ENCODE results near the gene MTA2. TPM values are rescaled to one million over a fixed set of nuclear protein-coding genes. Genes with fewer than 3 reads are reported as not detected.

MTA2 gene
- total and polyA plus RNA-seq, 11 donors: 18.4 to 55.3 (median 33.7) TPM

DNA sequence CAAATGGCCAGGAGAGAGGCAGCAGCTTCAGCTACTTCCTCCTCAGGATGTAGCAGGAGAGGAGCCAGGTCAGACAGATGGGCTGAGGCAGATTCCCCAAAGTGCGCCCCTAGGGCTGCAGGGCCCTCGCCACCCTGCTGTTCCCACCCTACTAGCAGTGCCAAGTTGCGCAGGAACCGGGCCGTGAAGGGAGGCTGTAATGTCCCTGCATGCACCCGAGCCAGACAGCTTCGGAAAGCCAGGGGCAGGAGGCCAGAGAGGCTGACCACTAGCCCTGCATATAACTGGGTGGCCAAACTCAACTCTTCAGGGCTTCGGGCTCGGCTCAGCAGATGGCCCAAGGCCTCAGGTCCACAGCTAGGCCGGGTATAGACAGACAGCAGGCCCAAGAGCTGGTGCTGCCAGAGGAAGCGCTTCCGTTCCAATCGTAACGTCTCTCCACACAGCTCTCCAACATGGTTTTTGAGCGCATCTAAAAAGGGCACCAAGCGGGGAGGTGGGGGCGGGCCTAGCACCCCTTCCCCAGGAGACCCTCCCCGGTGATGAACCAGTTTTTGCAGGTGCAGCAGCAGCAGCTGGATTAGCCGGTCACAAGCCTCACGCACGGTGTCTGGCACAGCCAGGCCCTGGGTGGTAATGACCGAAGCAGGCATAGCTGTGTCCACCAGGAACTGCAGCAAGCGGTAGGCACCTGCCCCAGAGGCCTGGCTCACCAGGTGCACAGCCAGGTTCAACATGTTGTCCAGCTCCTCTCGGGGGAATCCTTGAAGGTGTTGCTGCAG, 46.7 kb upstream of the MTA2 start:
- TF ChIP-seq POLR2A (IDR thresholded peaks at IDR 0.05): no peak
- TF ChIP-seq, protein P1, sequence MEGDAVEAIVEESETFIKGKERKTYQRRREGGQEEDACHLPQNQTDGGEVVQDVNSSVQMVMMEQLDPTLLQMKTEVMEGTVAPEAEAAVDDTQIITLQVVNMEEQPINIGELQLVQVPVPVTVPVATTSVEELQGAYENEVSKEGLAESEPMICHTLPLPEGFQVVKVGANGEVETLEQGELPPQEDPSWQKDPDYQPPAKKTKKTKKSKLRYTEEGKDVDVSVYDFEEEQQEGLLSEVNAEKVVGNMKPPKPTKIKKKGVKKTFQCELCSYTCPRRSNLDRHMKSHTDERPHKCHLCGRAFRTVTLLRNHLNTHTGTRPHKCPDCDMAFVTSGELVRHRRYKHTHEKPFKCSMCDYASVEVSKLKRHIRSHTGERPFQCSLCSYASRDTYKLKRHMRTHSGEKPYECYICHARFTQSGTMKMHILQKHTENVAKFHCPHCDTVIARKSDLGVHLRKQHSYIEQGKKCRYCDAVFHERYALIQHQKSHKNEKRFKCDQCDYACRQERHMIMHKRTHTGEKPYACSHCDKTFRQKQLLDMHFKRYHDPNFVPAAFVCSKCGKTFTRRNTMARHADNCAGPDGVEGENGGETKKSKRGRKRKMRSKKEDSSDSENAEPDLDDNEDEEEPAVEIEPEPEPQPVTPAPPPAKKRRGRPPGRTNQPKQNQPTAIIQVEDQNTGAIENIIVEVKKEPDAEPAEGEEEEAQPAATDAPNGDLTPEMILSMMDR (IDR thresholded peaks at IDR 0.05): no peak
- Histone ChIP-seq H3K27me3 (no peaks in the 10 kb centered on the region), H3K4me1 (peaks cover 0 to 45% (median 34%) of the 10 kb centered on the region in 12 donors), H3K27ac (no peak overlapping the region), H3K9me3 (no peaks in the 10 kb centered on the region), H3K36me3 (peaks cover 0 to 40% (median 34%) of the 10 kb centered on the region in 9 donors), H3K4me3 (no peak overlapping the region)
- DNase-seq (peak in 1 of 5 donors; percentile 29), ATAC-seq (no peak)
- 91 to 93% (median 92%) methylated on average over 20 to 24 of the region's 24 CpGs for WGBS, 4 donors
- intact Hi-C loops (cut with DNase I): loop anchor here in 3 of 10 donors (5.0 kb wide), 1 partner anchor 36 kb away; the partner anchor contains the start of genes EML3 (in 3 of the 3) and ROM1 (in 3 of the 3)

- H3K4me1 ChIP-seq: peaks cover 0 to 45% (median 33%) of the 10 kb centered on the region in 12 donors
- intact Hi-C loops (cut with DNase I): loop anchor here in 4 of 10 donors (2.0 to 5.0 kb wide), 2 partner anchors 17 to 35 kb away; partner anchors contain the start of genes EML3 (in 3 of the 4), ROM1 (in 3 of the 4), C11orf98 (in 1 of the 4) and CSKMT (in 1 of the 4)
Measured at GRCh38 chr11:62647609-62648005, 45.9 kb upstream of the MTA2 start.

DNA sequence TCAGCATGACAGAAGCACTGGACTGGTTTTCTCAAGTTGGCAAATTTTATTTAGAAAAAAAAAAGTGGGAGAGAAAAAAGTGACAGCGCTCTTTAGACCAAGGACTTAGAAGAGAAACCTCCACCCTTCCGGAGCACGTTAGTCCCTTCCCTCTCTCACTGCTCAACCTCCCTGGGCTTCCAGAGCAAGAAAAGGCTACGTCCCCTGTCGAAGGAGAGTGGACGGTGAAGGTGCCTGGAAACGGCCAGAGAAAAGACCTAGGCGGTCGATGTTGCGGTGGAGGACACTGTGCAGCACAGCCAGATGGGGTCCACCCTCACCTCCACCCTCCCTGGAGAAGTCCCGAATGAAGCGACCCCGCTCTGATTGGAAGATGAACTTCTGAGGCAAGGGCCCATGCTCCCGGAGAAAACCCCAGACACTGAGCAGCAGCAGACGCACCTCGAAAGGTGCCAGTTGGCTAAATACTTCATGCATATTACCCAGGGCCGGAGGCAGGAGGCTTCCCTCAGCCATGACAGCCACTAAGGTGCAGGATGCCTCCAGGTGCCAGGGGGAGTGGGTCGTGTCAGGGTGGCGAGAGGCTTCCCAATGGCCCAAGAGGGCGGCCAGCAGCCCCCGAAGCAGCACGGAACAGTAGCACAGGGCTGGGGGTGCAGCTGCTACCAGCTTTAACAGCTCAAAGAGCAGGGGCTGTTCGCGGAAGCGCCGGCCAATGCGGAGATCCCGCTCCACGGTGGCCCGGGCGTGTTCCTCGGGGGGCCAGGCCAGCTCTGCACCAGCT, 45.4 kb upstream of the MTA2 start:
- Histone ChIP-seq H3K27ac (peak overlapping the region in 6 of 12 donors; percentile 3 to 98 (median 78)), H3K9me3 (no peaks in the 10 kb centered on the region), H3K27me3 (no peaks in the 10 kb centered on the region), H3K4me1 (peaks cover 0 to 40% (median 28%) of the 10 kb centered on the region in 12 donors), H3K4me3 (peak overlapping the region in 9 of 12 donors; percentile 71 to 100 (median 89)), H3K36me3 (peaks cover 0 to 53% (median 47%) of the 10 kb centered on the region in 9 donors)
- ATAC-seq (peak; percentile 1 to 4 (median 2)), DNase-seq (peak in 1 of 5 donors; percentile 56)
- intact Hi-C loops (cut with DNase I): loop anchor here in 5 of 10 donors (1.0 to 5.0 kb wide), 3 partner anchors 18 to 35 kb away; partner anchors contain the start of genes EML3 (in 3 of the 5), ROM1 (in 3 of the 5), C11orf98 (in 1 of the 5) and CSKMT (in 1 of the 5)
- TF ChIP-seq, protein P1 (IDR thresholded peaks at IDR 0.05): no peak
- TF ChIP-seq POLR2A (IDR thresholded peaks at IDR 0.05): no peak
- WGBS, 4 donors: 45 to 64% (median 55%) methylated on average over 20 to 32 of the region's 32 CpGs

More at GRCh38 chr11:62647609-62648005, 45.9 kb upstream of the MTA2 start:
- Histone ChIP-seq H3K27ac (no peak overlapping the region), H3K36me3 (peaks cover 0 to 47% (median 42%) of the 10 kb centered on the region in 9 donors), H3K9me3 (no peaks in the 10 kb centered on the region), H3K27me3 (no peaks in the 10 kb centered on the region), H3K4me3 (no peak overlapping the region)
- WGBS, 4 donors: 86 to 93% (median 89%) methylated on average over 4 to 6 of the region's 6 CpGs
- no peak for ATAC-seq
- peak in 1 of 5 donors; percentile 31 for DNase-seq
- TF ChIP-seq POLR2A (IDR thresholded peaks at IDR 0.05): no peak
- TF ChIP-seq, protein P1 (IDR thresholded peaks at IDR 0.05): no peak
